ENCODE measurements around the gene PLA2G7. TPM values are rescaled to one million over a fixed set of nuclear protein-coding genes. Genes with fewer than 3 reads are reported as not detected.
A peak's percentile ranks its signal among the peaks of the same experiment; 100 is the strongest.

Gene PLA2G7
- total and polyA plus RNA-seq, 10 of the 15 experiments (the other 5 are each of a cell fraction or from before 2014, with no cell fraction given), result not detected

GRCh38 chr6:46735720-46736031 is 501 bp upstream of the PLA2G7 start:
- H3K9ac ChIP-seq (ENCODE audit: control insufficient read depth, insufficient read depth, low read length), result no peak overlapping the region
- no peaks in the 10 kb centered on the region for H3K4me1 ChIP-seq (ENCODE audit: control insufficient read depth, insufficient read depth, low read length)
- peaks cover 3 to 8% of the 10 kb centered on the region in 2 experiments for H3K27me3 ChIP-seq (replicated peaks in 1 of 2; ENCODE audit: control insufficient read depth in 2 of 2, insufficient read depth in 2 of 2, low read length in 1 of 2)
- H2AFZ ChIP-seq (ENCODE audit: control insufficient read depth, low read depth, low read length), result no peak overlapping the region
- ChIA-PET RAD21 (ENCODE audit: unreplicated experiment) (no interaction called here), CTCF (no interaction called here), SMC1A (ENCODE audit: uncharacterized antibody, unreplicated experiment) (no interaction called here), POLR2A (no interaction called here)
- no peaks in the 10 kb centered on the region for H3K36me3 ChIP-seq (ENCODE audit: control insufficient read depth in 2 of 2, insufficient read depth in 2 of 2, low read length in 1 of 2)
- no peaks in the 10 kb centered on the region for H4K20me1 ChIP-seq (ENCODE audit: control insufficient read depth, insufficient read depth)
- 22% methylated on average over 8 of the region's 8 CpGs for WGBS (ENCODE audit: insufficient coverage, insufficient replicate concordance, low lambda C conversion rate, missing lambda C conversion rate)
- no peak overlapping the region for H3K4me3 ChIP-seq
- TF ChIP-seq SREBF1 (IDR thresholded peaks at IDR 0.05; ENCODE audit: low read length) (no peak), EZH2 (IDR thresholded peaks at IDR 0.05; ENCODE audit: borderline replicate concordance, control insufficient read depth, low read depth, low read length) (0 out of 2 replicates have a peak, but pooled peaks have one; percentile 46)
- no peak overlapping the region for H3K4me2 ChIP-seq (ENCODE audit: control insufficient read depth, insufficient read depth)
- in situ Hi-C loops (cut with MboI) (no loop called here), intact Hi-C loops (cut with micrococcal nuclease; ENCODE audit: unreplicated experiment) (no loop called here)
- H3K27ac ChIP-seq (ENCODE audit: control insufficient read depth, insufficient read depth), result no peak overlapping the region
- no peaks in the 10 kb centered on the region for H3K79me2 ChIP-seq (ENCODE audit: control insufficient read depth, insufficient read depth, low read length)
- FAIRE-seq (no peak), ATAC-seq (no peak), DNase-seq (ENCODE audit: low read depth, low spot score) (no peak)
- H3K9me3 ChIP-seq (replicated peaks; ENCODE audit: control insufficient read depth, insufficient read depth, low read length), result no peaks in the 10 kb centered on the region
- no TSS peak for BruUV-seq (replicated peaks)

GRCh38 chr6:46733341-46733801 is 1.8 kb downstream of the PLA2G7 start:
- SMC1A ChIA-PET (ENCODE audit: uncharacterized antibody, unreplicated experiment), result interaction anchor here (0.6 kb wide), 1 partner anchor 23 kb away, joined by 3 read pairs; no protein-coding TSS in a partner anchor
- in situ Hi-C loops (cut with MboI), result no loop called here
- RAD21 ChIA-PET (ENCODE audit: unreplicated experiment), result no interaction called here
- ATAC-seq, result no peak
- Histone ChIP-seq H4K20me1 (ENCODE audit: control insufficient read depth, insufficient read depth) (no peaks in the 10 kb centered on the region; the same call in 1 of the 2 replicates), H3K27ac (ENCODE audit: control insufficient read depth, insufficient read depth) (no peak overlapping the region), H3K79me2 (ENCODE audit: control insufficient read depth, insufficient read depth, low read length) (no peaks in the 10 kb centered on the region), H3K4me2 (ENCODE audit: control insufficient read depth, insufficient read depth) (no peak overlapping the region), H3K27me3 (replicated peaks in 1 of 2; ENCODE audit: control insufficient read depth in 2 of 2, insufficient read depth in 2 of 2, low read length in 1 of 2) (peaks cover 3 to 8% of the 10 kb centered on the region in 2 experiments), H3K36me3 (ENCODE audit: control insufficient read depth in 2 of 2, insufficient read depth in 2 of 2, low read length in 1 of 2) (no peaks in the 10 kb centered on the region), H3K4me3 (no peak overlapping the region), H3K9ac (ENCODE audit: control insufficient read depth, insufficient read depth, low read length) (no peak overlapping the region), H3K4me1 (ENCODE audit: control insufficient read depth, insufficient read depth, low read length) (no peaks in the 10 kb centered on the region), H3K9me3 (replicated peaks; ENCODE audit: control insufficient read depth, insufficient read depth, low read length) (no peaks in the 10 kb centered on the region), H2AFZ (ENCODE audit: control insufficient read depth, low read depth, low read length) (no peak overlapping the region)
- DNase-seq (ENCODE audit: low read depth, low spot score), result no peak
- no TSS peak for BruUV-seq (replicated peaks)
- no peak for FAIRE-seq
- WGBS (ENCODE audit: insufficient coverage, insufficient replicate concordance, low lambda C conversion rate, missing lambda C conversion rate), result 38% methylated on average over 2 of the region's 2 CpGs
- POLR2A ChIA-PET, result no interaction called here
- CTCF ChIA-PET, result interaction anchor here (0.7 kb wide), 1 partner anchor 14 kb away, joined by 3 read pairs; the partner anchor contains the start of gene ANKRD66
- intact Hi-C loops (cut with micrococcal nuclease; ENCODE audit: unreplicated experiment), result no loop called here
- TF ChIP-seq CBFB (IDR thresholded peaks at IDR 0.05; ENCODE audit: low read depth) (no peak), SREBF1 (IDR thresholded peaks at IDR 0.05; ENCODE audit: low read length) (no peak), BACH1 (IDR thresholded peaks at IDR 0.05; ENCODE audit: borderline replicate concordance) (no peak), USF1 (IDR thresholded peaks at IDR 0.05; ENCODE audit: borderline replicate concordance, extremely low read length, insufficient read depth, low read depth, low read length) (no peak), RAD21 (IDR thresholded peaks at IDR 0.05; ENCODE audit: insufficient read depth, low read depth, low read length) (no peak), CTCF (IDR thresholded peaks at IDR 0.05 in 2 of 3, conservative IDR thresholded peaks at IDR 0.05 in 1 of 3; ENCODE audit: control insufficient read depth in 2 of 3, extremely low read depth in 1 of 3, insufficient read depth in 1 of 3, low read depth in 3 of 3, low read length in 3 of 3) (no peak), POLR2A (IDR thresholded peaks at IDR 0.05; ENCODE audit: low read depth, low read length) (no peak), GABPA (IDR thresholded peaks at IDR 0.05; ENCODE audit: low read depth) (no peak)

Measured in GM12878 (cell line).